HEK293 (cell line): ENCODE results near the gene MCM7.
A peak's percentile ranks its signal among the peaks of the same experiment; 100 is the strongest.

Experiments
- BCL11A ChIP-seq: fragments of 450-650 bp; formaldehyde crosslinking; IDR thresholded peaks from 2 replicates; pipeline ENCODE4 v1.5.1; 2016; ENCODE audit warnings: low read depth, missing biosample characterization, missing genetic modification characterization
- KLF9 ChIP-seq: fragments of 450-650 bp; formaldehyde crosslinking; IDR thresholded peaks from 2 replicates; pipeline ENCODE4 v1.5.1; 2016; ENCODE audit warnings: missing biosample characterization, missing genetic modification characterization, low read depth
- MEIS1 ChIP-seq: sonication (generic); formaldehyde crosslinking; IDR thresholded peaks from 2 replicates; pipeline ENCODE4 v1.8.1; 2022; ENCODE audit warnings: missing genetic modification reagents, mild to moderate bottlenecking, borderline replicate concordance
- PRDM1 ChIP-seq: fragments of 450-650 bp; formaldehyde crosslinking; IDR thresholded peaks from 2 replicates; pipeline ENCODE4; 2016; ENCODE audit warnings: missing biosample characterization, missing genetic modification characterization
- ZBTB48 ChIP-seq: fragments of 450-650 bp; formaldehyde crosslinking; IDR thresholded peaks from 2 replicates; pipeline ENCODE4 v1.5.1; 2016; ENCODE audit warnings: missing biosample characterization, missing genetic modification characterization
- ZFP41 ChIP-seq: fragments of 450-650 bp; formaldehyde crosslinking; IDR thresholded peaks from 2 replicates; pipeline ENCODE4 v1.5.1; 2016; ENCODE audit warnings: missing biosample characterization, missing genetic modification characterization, borderline replicate concordance
- ZNF121 ChIP-seq: fragments of 450-650 bp; formaldehyde crosslinking; IDR thresholded peaks from 2 replicates; pipeline ENCODE4 v1.5.1; 2016; ENCODE audit warnings: missing biosample characterization, missing genetic modification characterization
- ZNF2 ChIP-seq: fragments of 450-650 bp; formaldehyde crosslinking; IDR thresholded peaks from 2 replicates; pipeline ENCODE4 v1.5.1; 2016; ENCODE audit warnings: missing biosample characterization, missing genetic modification characterization
- ZNF24 ChIP-seq: fragments of 450-650 bp; formaldehyde crosslinking; IDR thresholded peaks from 2 replicates; pipeline ENCODE4 v1.5.1; 2016; ENCODE audit warnings: missing biosample characterization, missing genetic modification characterization
- ZNF530 ChIP-seq: fragments of 450-650 bp; formaldehyde crosslinking; IDR thresholded peaks from 2 replicates; pipeline ENCODE4 v1.5.1; 2016; ENCODE audit warnings: low read depth, missing biosample characterization, missing genetic modification characterization
- ZNF560 ChIP-seq: fragments of 450-650 bp; formaldehyde crosslinking; IDR thresholded peaks from 2 replicates; pipeline ENCODE4 v1.5.1; 2017; ENCODE audit warnings: missing biosample characterization, missing genetic modification characterization, borderline replicate concordance
- ZNF561 ChIP-seq: fragments of 450-650 bp; IDR thresholded peaks from 2 replicates; pipeline ENCODE4 v1.5.1; 2018; ENCODE audit warnings: missing biosample characterization, missing genetic modification characterization, borderline replicate concordance
- ZNF600 ChIP-seq: fragments of 450-650 bp; formaldehyde crosslinking; IDR thresholded peaks from 2 replicates; pipeline ENCODE4 v1.5.1; 2016; ENCODE audit warnings: missing biosample characterization, missing genetic modification characterization
- ZNF660 ChIP-seq: fragments of 450-650 bp; IDR thresholded peaks from 2 replicates; pipeline ENCODE4 v1.5.1; 2018; ENCODE audit warnings: missing biosample characterization, mild to moderate bottlenecking, missing genetic modification characterization
- ZNF707 ChIP-seq: fragments of 450-650 bp; formaldehyde crosslinking; IDR thresholded peaks from 2 replicates; pipeline ENCODE4 v1.5.1; 2016; ENCODE audit warnings: missing biosample characterization, missing genetic modification characterization
- ZNF776 ChIP-seq: fragments of 450-650 bp; formaldehyde crosslinking; IDR thresholded peaks from 2 replicates; pipeline ENCODE4 v1.5.0; 2017; ENCODE audit warnings: missing biosample characterization, missing genetic modification characterization, borderline replicate concordance
- ZSCAN23 ChIP-seq: fragments of 450-650 bp; formaldehyde crosslinking; IDR thresholded peaks from 2 replicates; pipeline ENCODE4 v1.5.1; 2016; ENCODE audit warnings: missing biosample characterization, missing genetic modification characterization
- TF ChIP-seq, protein P1 (sequence below): fragments of 450-650 bp; formaldehyde crosslinking; IDR thresholded peaks from 2 replicates; pipeline ENCODE4 v1.5.1; 2017; ENCODE audit warnings: missing biosample characterization, missing genetic modification characterization
- TF ChIP-seq, protein P2 (sequence below): fragments of 450-650 bp; formaldehyde crosslinking; IDR thresholded peaks from 2 replicates; pipeline ENCODE4 v1.5.1; 2016; ENCODE audit warnings: missing biosample characterization, missing genetic modification characterization
- TF ChIP-seq, protein P3 (sequence below): fragments of 450-650 bp; formaldehyde crosslinking; IDR thresholded peaks from 2 replicates; pipeline ENCODE4 v1.5.1; 2016; ENCODE audit warnings: missing biosample characterization, missing genetic modification characterization
- TF ChIP-seq, protein P4 (sequence below): fragments of 450-650 bp; formaldehyde crosslinking; optimal IDR thresholded peaks from 2 replicates; pipeline ENCODE3; 2016; ENCODE audit warnings: missing biosample characterization, mild to moderate bottlenecking, missing genetic modification characterization
- TF ChIP-seq, protein P5 (sequence below): fragments of 450-650 bp; formaldehyde crosslinking; IDR thresholded peaks from 2 replicates; pipeline ENCODE4 v1.5.1; 2016; ENCODE audit warnings: missing biosample characterization, missing genetic modification characterization
- TF ChIP-seq, protein P6 (sequence below): fragments of 450-650 bp; formaldehyde crosslinking; IDR thresholded peaks from 2 replicates; pipeline ENCODE4 v1.5.1; 2016; ENCODE audit warnings: missing biosample characterization, missing genetic modification characterization, low read depth
- TF ChIP-seq, protein P7 (sequence below): fragments of 450-650 bp; formaldehyde crosslinking; IDR thresholded peaks from 2 replicates; pipeline ENCODE4 v1.5.1; 2016; ENCODE audit warnings: missing biosample characterization, missing genetic modification characterization

Gene MCM7

DNA sequence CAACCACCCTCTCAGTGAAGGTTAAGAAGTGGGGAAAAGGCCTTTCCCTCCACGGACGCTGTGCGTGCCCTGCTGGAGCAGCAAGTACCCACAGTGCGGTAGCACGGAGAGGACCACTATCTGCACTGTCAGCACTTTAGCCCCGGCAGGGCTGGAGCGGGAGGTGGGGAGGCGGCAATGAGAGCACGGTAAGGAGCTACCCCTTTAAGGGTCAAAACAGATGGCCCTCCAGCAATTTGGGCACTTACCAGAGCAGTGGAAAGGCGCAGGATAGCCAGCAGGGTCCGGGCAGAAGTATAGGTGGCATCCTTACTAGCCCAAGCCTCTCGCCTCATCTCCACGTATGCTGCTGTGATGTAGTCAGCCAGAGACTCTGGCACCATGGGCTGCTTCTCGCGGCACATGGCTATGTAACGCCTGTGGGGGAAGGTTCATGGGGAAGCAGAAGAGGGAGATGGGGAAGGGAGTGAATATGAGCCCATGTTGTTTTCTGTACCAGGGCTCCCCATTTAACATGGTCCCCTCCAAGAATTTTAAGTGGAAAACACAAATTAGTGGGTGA, 7.2 kb downstream of the MCM7 start (continued):
- no peak for TF ChIP-seq BCL11A (tag by site-specific recombination)
- no peak for TF ChIP-seq ZSCAN23 (tag by site-specific recombination)
- TF ChIP-seq, protein P1, sequence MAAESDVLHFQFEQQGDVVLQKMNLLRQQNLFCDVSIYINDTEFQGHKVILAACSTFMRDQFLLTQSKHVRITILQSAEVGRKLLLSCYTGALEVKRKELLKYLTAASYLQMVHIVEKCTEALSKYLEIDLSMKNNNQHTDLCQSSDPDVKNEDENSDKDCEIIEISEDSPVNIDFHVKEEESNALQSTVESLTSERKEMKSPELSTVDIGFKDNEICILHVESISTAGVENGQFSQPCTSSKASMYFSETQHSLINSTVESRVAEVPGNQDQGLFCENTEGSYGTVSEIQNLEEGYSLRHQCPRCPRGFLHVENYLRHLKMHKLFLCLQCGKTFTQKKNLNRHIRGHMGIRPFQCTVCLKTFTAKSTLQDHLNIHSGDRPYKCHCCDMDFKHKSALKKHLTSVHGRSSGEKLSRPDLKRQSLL (tag by site-specific recombination) = no peak
- TF ChIP-seq, protein P2, sequence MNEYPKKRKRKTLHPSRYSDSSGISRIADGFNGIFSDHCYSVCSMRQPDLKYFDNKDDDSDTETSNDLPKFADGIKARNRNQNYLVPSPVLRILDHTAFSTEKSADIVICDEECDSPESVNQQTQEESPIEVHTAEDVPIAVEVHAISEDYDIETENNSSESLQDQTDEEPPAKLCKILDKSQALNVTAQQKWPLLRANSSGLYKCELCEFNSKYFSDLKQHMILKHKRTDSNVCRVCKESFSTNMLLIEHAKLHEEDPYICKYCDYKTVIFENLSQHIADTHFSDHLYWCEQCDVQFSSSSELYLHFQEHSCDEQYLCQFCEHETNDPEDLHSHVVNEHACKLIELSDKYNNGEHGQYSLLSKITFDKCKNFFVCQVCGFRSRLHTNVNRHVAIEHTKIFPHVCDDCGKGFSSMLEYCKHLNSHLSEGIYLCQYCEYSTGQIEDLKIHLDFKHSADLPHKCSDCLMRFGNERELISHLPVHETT (tag by site-specific recombination) = no peak
- TF ChIP-seq, protein P3, sequence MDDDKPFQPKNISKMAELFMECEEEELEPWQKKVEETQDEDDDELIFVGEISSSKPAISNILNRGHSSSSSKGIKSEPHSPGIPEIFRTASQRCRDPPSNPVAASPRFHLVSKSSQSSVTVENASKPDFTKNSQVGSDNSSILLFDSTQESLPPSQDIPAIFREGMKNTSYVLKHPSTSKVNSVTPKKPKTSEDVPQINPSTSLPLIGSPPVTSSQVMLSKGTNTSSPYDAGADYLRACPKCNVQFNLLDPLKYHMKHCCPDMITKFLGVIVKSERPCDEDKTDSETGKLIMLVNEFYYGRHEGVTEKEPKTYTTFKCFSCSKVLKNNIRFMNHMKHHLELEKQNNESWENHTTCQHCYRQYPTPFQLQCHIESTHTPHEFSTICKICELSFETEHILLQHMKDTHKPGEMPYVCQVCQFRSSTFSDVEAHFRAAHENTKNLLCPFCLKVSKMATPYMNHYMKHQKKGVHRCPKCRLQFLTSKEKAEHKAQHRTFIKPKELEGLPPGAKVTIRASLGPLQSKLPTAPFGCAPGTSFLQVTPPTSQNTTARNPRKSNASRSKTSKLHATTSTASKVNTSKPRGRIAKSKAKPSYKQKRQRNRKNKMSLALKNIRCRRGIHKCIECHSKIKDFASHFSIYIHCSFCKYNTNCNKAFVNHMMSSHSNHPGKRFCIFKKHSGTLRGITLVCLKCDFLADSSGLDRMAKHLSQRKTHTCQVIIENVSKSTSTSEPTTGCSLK (tag by site-specific recombination) = no peak
- TF ChIP-seq ZNF600 (tag by site-specific recombination) = peak; percentile 50
- no peak for TF ChIP-seq ZNF530 (tag by site-specific recombination)
- no peak for TF ChIP-seq ZNF121
- no peak for TF ChIP-seq ZNF776 (tag by site-specific recombination)
- 0 out of 2 replicates have a peak, but pooled peaks have one; percentile 4 for TF ChIP-seq ZNF660
- no peak for TF ChIP-seq ZNF561
- TF ChIP-seq, protein P4, sequence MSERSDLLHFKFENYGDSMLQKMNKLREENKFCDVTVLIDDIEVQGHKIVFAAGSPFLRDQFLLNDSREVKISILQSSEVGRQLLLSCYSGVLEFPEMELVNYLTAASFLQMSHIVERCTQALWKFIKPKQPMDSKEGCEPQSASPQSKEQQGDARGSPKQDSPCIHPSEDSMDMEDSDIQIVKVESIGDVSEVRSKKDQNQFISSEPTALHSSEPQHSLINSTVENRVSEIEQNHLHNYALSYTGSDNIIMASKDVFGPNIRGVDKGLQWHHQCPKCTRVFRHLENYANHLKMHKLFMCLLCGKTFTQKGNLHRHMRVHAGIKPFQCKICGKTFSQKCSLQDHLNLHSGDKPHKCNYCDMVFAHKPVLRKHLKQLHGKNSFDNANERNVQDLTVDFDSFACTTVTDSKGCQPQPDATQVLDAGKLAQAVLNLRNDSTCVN (tag by site-specific recombination) = no peak
- TF ChIP-seq MEIS1 = no peak
- TF ChIP-seq PRDM1 (tag by site-specific recombination) = no peak
- TF ChIP-seq ZNF560 (tag by site-specific recombination) = no peak
- no peak for TF ChIP-seq KLF9 (tag by site-specific recombination)
- TF ChIP-seq, protein P5, sequence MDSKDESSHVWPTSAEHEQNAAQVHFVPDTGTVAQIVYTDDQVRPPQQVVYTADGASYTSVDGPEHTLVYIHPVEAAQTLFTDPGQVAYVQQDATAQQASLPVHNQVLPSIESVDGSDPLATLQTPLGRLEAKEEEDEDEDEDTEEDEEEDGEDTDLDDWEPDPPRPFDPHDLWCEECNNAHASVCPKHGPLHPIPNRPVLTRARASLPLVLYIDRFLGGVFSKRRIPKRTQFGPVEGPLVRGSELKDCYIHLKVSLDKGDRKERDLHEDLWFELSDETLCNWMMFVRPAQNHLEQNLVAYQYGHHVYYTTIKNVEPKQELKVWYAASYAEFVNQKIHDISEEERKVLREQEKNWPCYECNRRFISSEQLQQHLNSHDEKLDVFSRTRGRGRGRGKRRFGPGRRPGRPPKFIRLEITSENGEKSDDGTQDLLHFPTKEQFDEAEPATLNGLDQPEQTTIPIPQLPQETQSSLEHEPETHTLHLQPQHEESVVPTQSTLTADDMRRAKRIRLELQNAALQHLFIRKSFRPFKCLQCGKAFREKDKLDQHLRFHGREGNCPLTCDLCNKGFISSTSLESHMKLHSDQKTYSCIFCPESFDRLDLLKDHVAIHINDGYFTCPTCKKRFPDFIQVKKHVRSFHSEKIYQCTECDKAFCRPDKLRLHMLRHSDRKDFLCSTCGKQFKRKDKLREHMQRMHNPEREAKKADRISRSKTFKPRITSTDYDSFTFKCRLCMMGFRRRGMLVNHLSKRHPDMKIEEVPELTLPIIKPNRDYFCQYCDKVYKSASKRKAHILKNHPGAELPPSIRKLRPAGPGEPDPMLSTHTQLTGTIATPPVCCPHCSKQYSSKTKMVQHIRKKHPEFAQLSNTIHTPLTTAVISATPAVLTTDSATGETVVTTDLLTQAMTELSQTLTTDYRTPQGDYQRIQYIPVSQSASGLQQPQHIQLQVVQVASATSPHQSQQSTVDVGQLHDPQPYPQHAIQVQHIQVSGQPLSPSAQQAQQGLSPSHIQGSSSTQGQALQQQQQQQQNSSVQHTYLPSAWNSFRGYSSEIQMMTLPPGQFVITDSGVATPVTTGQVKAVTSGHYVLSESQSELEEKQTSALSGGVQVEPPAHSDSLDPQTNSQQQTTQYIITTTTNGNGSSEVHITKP = peak; percentile 42; the same call in 1 of the 2 replicates
- TF ChIP-seq ZBTB48 (tag by site-specific recombination) = no peak
- TF ChIP-seq ZNF707 (tag by site-specific recombination) = no peak
- TF ChIP-seq, protein P6, sequence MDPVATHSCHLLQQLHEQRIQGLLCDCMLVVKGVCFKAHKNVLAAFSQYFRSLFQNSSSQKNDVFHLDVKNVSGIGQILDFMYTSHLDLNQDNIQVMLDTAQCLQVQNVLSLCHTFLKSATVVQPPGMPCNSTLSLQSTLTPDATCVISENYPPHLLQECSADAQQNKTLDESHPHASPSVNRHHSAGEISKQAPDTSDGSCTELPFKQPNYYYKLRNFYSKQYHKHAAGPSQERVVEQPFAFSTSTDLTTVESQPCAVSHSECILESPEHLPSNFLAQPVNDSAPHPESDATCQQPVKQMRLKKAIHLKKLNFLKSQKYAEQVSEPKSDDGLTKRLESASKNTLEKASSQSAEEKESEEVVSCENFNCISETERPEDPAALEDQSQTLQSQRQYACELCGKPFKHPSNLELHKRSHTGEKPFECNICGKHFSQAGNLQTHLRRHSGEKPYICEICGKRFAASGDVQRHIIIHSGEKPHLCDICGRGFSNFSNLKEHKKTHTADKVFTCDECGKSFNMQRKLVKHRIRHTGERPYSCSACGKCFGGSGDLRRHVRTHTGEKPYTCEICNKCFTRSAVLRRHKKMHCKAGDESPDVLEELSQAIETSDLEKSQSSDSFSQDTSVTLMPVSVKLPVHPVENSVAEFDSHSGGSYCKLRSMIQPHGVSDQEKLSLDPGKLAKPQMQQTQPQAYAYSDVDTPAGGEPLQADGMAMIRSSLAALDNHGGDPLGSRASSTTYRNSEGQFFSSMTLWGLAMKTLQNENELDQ (tag by site-specific recombination) = no peak
- no peak for TF ChIP-seq ZFP41 (tag by site-specific recombination)
- peak; percentile 61 for TF ChIP-seq ZNF2
- TF ChIP-seq, protein P7, sequence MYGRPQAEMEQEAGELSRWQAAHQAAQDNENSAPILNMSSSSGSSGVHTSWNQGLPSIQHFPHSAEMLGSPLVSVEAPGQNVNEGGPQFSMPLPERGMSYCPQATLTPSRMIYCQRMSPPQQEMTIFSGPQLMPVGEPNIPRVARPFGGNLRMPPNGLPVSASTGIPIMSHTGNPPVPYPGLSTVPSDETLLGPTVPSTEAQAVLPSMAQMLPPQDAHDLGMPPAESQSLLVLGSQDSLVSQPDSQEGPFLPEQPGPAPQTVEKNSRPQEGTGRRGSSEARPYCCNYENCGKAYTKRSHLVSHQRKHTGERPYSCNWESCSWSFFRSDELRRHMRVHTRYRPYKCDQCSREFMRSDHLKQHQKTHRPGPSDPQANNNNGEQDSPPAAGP (tag by site-specific recombination) = 0 out of 2 replicates have a peak, but pooled peaks have one; percentile 21
- TF ChIP-seq ZNF24 = peak; percentile 23; the same call in 1 of the 2 replicates
